Osteocyte (in vitro differentiated cells): Measurements from ENCODE around the gene LNX1. TPM values are rescaled to one million over a fixed set of nuclear protein-coding genes. Genes with fewer than 3 reads are reported as not detected.
A peak's percentile ranks its signal among the peaks of the same experiment; 100 is the strongest.

Source experiments
- DNase-seq: peaks from one replicate; pipeline ENCODE4 v3.0.0; 2021; ENCODE audit warnings: mixed read lengths; ENCODE audit not compliant: unreplicated experiment; ENCODE audit errors: extremely low spot score
- H3K27ac Mint-ChIP-seq: one replicate; pipeline ENCODE4 v1.8.0; 2021; ENCODE audit warnings: mild to moderate bottlenecking, mixed read lengths; ENCODE audit not compliant: unreplicated experiment
- H3K27me3 Mint-ChIP-seq: one replicate; pipeline ENCODE4 v1.8.0; 2021; ENCODE audit warnings: mixed read lengths; ENCODE audit not compliant: unreplicated experiment
- H3K36me3 Mint-ChIP-seq: one replicate; pipeline ENCODE4 v1.8.0; 2021; ENCODE audit warnings: mixed read lengths; ENCODE audit not compliant: unreplicated experiment
- H3K4me1 Mint-ChIP-seq: one replicate; pipeline ENCODE4 v1.8.0; 2021; ENCODE audit warnings: mixed read lengths; ENCODE audit not compliant: unreplicated experiment
- H3K4me3 Mint-ChIP-seq: one replicate; pipeline ENCODE4 v1.8.0; 2021; ENCODE audit warnings: mild to moderate bottlenecking, moderate library complexity, mixed read lengths; ENCODE audit not compliant: unreplicated experiment
- H3K9me3 Mint-ChIP-seq: one replicate; pipeline ENCODE4 v1.8.0; 2021; ENCODE audit warnings: mixed read lengths; ENCODE audit not compliant: unreplicated experiment
- CTCF ChIP-seq: fragments of 200-600 bp; sonication (generic); IDR thresholded peaks from 2 replicates; pipeline ENCODE4 v1.5.0; 2021; ENCODE audit warnings: antibody characterized with exemption, mild to moderate bottlenecking, moderate library complexity
- total RNA-seq: library from RNA; stranded (reverse); gene quantifications from 2 replicates; pipeline ENCODE4 v1.2.1, GENCODE V29; 2021

LNX1 gene
- total RNA-seq, 1 donor from 2014 or later: 0.24 TPM

DNA sequence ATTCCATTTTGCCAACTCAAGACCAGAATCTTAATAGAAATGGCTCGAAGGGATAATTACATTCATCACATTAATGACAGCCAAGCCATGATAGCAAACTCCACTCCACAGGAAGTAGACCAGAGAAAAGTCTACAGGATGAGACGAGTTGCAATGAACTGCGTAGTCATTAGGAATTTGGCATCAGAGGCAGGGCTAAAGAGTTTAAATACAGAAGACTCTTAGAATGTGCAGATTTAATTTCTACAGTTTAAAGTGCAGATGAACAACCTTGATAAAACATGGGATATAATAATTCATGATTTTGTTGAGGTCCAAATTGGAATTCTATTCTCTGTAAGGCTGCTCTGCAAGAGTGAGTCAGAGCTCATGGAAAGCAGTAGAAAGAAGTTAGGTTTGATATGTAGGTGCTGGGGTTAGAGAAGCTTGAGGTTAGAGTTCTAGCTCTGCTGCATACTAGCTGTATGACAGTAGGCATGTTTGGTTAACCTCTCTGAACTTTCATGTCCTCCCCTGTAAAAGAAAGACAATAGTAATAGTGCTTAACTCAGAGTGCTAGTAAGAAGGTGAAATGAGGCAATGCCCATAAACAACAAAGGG is 32.2 kb downstream of the LNX1 start:
- H3K27me3 Mint-ChIP-seq: no peaks in the 10 kb centered on the region
- no peaks in the 10 kb centered on the region for H3K9me3 Mint-ChIP-seq
- no peak for DNase-seq
- no peaks in the 10 kb centered on the region for H3K36me3 Mint-ChIP-seq
- no peak overlapping the region for H3K27ac Mint-ChIP-seq
- peaks cover 38% of the 10 kb centered on the region for H3K4me1 Mint-ChIP-seq
- no peak overlapping the region for H3K4me3 Mint-ChIP-seq
- TF ChIP-seq CTCF: no peak

- DNase-seq: no peak
- Mint-ChIP-seq H3K27me3 (no peaks in the 10 kb centered on the region), H3K4me1 (peaks cover 34% of the 10 kb centered on the region), H3K27ac (peak overlapping the region; percentile 51), H3K4me3 (no peak overlapping the region), H3K36me3 (no peaks in the 10 kb centered on the region), H3K9me3 (no peaks in the 10 kb centered on the region)
- no peak for TF ChIP-seq CTCF
Observed at GRCh38 chr4:53558065-53558801, 33.1 kb downstream of the LNX1 start.

DNA sequence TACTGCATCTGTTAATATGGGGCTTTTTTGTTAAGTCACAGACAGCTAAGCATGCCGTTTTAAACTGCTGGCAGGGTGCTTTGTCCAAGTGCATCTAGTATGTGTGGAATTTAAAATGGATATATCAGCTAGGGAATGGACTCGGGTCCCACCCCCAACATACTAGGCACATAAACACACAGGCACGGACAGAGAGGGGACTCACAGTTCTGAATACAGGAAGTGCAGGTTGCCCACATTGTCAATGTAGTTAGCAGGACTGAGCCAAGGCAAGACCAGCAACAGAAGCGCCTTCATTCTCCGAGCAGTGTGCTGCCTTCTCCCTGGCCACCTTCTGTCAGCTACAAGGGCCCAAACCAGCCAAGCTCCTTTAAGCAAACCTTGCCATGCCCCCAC is 33.6 kb downstream of the LNX1 start:
- peak overlapping the region; percentile 27 for H3K27ac Mint-ChIP-seq
- no peak for TF ChIP-seq CTCF
- no peaks in the 10 kb centered on the region for H3K9me3 Mint-ChIP-seq
- H3K27me3 Mint-ChIP-seq: no peaks in the 10 kb centered on the region
- no peak overlapping the region for H3K4me3 Mint-ChIP-seq
- no peak for DNase-seq
- no peaks in the 10 kb centered on the region for H3K36me3 Mint-ChIP-seq
- H3K4me1 Mint-ChIP-seq: peaks cover 34% of the 10 kb centered on the region

- no peak for TF ChIP-seq CTCF
- Mint-ChIP-seq H3K4me1 (peaks cover 40% of the 10 kb centered on the region), H3K27ac (no peak overlapping the region), H3K27me3 (no peaks in the 10 kb centered on the region), H3K36me3 (no peaks in the 10 kb centered on the region), H3K4me3 (no peak overlapping the region), H3K9me3 (no peaks in the 10 kb centered on the region)
- DNase-seq: no peak
Observed at GRCh38 chr4:53556651-53557050, 34.6 kb downstream of the LNX1 start.

DNA sequence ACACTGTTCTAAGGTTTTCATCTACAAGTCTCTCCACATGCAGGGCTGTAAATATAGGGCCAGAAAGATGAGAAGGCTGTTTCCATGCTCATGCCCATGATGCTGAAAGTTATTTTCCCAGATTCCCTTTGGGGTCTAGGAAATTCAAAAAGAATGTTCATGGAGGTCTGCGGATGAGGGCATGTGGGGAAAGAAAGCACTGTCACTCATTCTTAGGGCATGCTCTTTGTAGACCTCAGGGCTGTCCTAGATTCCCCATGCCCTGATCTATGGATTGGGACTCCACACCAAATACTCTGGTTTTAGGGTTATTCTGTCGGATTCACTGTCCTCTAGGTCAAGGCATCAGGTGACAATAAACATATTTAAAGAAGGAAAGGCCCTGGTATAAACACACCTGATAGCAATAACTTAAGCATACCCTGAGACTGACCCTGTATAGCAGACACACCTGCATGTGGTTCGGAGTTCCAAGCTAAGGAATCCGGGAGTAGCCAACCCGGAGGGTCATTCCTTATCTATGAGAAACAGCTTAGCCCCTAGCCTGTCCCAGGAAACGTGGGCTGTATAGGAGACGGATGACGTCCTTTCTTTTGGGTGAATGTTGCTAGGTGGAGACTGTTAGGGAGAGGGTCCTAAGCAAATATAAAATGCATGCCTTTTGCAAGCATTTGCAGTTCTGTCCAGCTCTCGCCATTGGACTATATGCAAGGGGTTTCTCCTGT is 37.6 kb downstream of the LNX1 start:
- H3K36me3 Mint-ChIP-seq: no peaks in the 10 kb centered on the region
- no peaks in the 10 kb centered on the region for H3K27me3 Mint-ChIP-seq
- no peaks in the 10 kb centered on the region for H3K9me3 Mint-ChIP-seq
- no peak for DNase-seq
- H3K4me3 Mint-ChIP-seq: no peak overlapping the region
- peaks cover 38% of the 10 kb centered on the region for H3K4me1 Mint-ChIP-seq
- TF ChIP-seq CTCF: no peak
- no peak overlapping the region for H3K27ac Mint-ChIP-seq
